H9 (cell line): ENCODE results near the gene IFT80. TPM values are rescaled to one million over a fixed set of nuclear protein-coding genes. Genes with fewer than 3 reads are reported as not detected.

Experiments
- DNase-seq: peaks from one replicate; pipeline ENCODE4 v3.0.0-alpha.2; 2017
- H2AFZ ChIP-seq: one replicate; pipeline ENCODE4 v1.6.1; 2013; ENCODE audit warnings: mild to moderate bottlenecking, low read length, control low read depth, moderate library complexity
- H2AK5ac ChIP-seq: 2 replicates; pipeline ENCODE4 v1.6.1; 2013; ENCODE audit warnings: low read length, control low read depth, mixed read lengths; ENCODE audit not compliant: insufficient read length
- H2BK120ac ChIP-seq: one replicate; pipeline ENCODE4 v1.6.1; 2013; ENCODE audit warnings: low read depth, mild to moderate bottlenecking, low read length, control low read depth, inconsistent platforms; ENCODE audit not compliant: poor library complexity, severe bottlenecking
- H2BK12ac ChIP-seq: 2 replicates; pipeline ENCODE4 v1.6.1; 2013; ENCODE audit warnings: low read length, control low read depth, mixed read lengths, low read depth; ENCODE audit not compliant: insufficient read length
- H2BK15ac ChIP-seq: 2 replicates; pipeline ENCODE4 v1.6.1; 2013; ENCODE audit warnings: low read depth, low read length, control low read depth
- H2BK20ac ChIP-seq: one replicate; pipeline ENCODE4 v1.6.1; 2013; ENCODE audit warnings: low read depth, mild to moderate bottlenecking, low read length, control low read depth, inconsistent platforms; ENCODE audit not compliant: poor library complexity, severe bottlenecking
- H2BK5ac ChIP-seq: 2 replicates; pipeline ENCODE4 v1.6.1; 2013; ENCODE audit warnings: low read length, control low read depth, mixed read lengths; ENCODE audit not compliant: insufficient read length
- H3K14ac ChIP-seq: 2 replicates; pipeline ENCODE4 v1.6.1; 2013; ENCODE audit warnings: low read length, control low read depth; ENCODE audit not compliant: insufficient read depth
- H3K18ac ChIP-seq: 2 replicates; pipeline ENCODE4 v1.6.1; 2013; ENCODE audit warnings: low read depth, mild to moderate bottlenecking, mixed read lengths, low read length, control low read depth; ENCODE audit not compliant: insufficient read length
- H3K23ac ChIP-seq: 2 replicates; pipeline ENCODE4 v1.6.1; 2013; ENCODE audit warnings: low read length, control low read depth, mixed read lengths, low read depth; ENCODE audit not compliant: insufficient read length
- H3K23me2 ChIP-seq: 2 replicates; pipeline ENCODE4 v1.6.1; 2013; ENCODE audit warnings: low read depth, mild to moderate bottlenecking, mixed read lengths, low read length, control low read depth; ENCODE audit not compliant: insufficient read length, poor library complexity, severe bottlenecking
- H3K27ac ChIP-seq: 2 replicates; pipeline ENCODE4 v1.5.1; 2013; ENCODE audit warnings: low read length, control low read depth, mixed read lengths, low read depth; ENCODE audit not compliant: insufficient read length
- H3K27me3 ChIP-seq: 2 replicates; pipeline ENCODE4 v1.6.1; 2013; ENCODE audit warnings: low read length, control low read depth, inconsistent platforms; ENCODE audit not compliant: insufficient read depth
- H3K4ac ChIP-seq: 2 replicates; pipeline ENCODE4 v1.6.1; 2013; ENCODE audit warnings: low read depth, mild to moderate bottlenecking, control low read depth, inconsistent platforms, low read length, moderate library complexity
- H3K4me1 ChIP-seq: 2 replicates; pipeline ENCODE4 v1.6.1; 2013; ENCODE audit warnings: low read length, control low read depth, inconsistent platforms; ENCODE audit not compliant: insufficient read depth
- H3K4me2 ChIP-seq: 2 replicates; pipeline ENCODE4 v1.6.1; 2013; ENCODE audit warnings: low read length, control low read depth, mixed read lengths; ENCODE audit not compliant: insufficient read length, insufficient read depth
- H3K56ac ChIP-seq: 2 replicates; pipeline ENCODE4 v1.6.1; 2013; ENCODE audit warnings: low read depth, mild to moderate bottlenecking, mixed read lengths, low read length, control low read depth; ENCODE audit not compliant: insufficient read length
- H3K79me1 ChIP-seq: 2 replicates; pipeline ENCODE4 v1.6.1; 2013; ENCODE audit warnings: low read depth, mild to moderate bottlenecking, moderate library complexity, low read length, control low read depth, inconsistent platforms; ENCODE audit not compliant: insufficient read depth, poor library complexity, severe bottlenecking
- H3K79me2 ChIP-seq: 2 replicates; pipeline ENCODE4 v1.6.1; 2013; ENCODE audit warnings: low read length, control low read depth, inconsistent platforms; ENCODE audit not compliant: insufficient read depth
- H3K9ac ChIP-seq: 2 replicates; pipeline ENCODE4 v1.6.1; 2013; ENCODE audit warnings: low read length, control low read depth, mixed read lengths; ENCODE audit not compliant: insufficient read length; ENCODE audit errors: extremely low read depth
- H3K9me3 ChIP-seq: one replicate; pipeline ENCODE4 v1.6.1; 2013; ENCODE audit warnings: low read depth, low read length, inconsistent platforms; ENCODE audit not compliant: control insufficient read depth
- H3T11ph ChIP-seq: one replicate; pipeline ENCODE4 v1.6.1; 2013; ENCODE audit warnings: mild to moderate bottlenecking, low read length, control low read depth, inconsistent platforms
- H4K20me1 ChIP-seq: one replicate; pipeline ENCODE4 v1.6.1; 2013; ENCODE audit not compliant: control insufficient read depth, insufficient read length, insufficient read depth
- H4K5ac ChIP-seq: 2 replicates; pipeline ENCODE4 v1.6.1; 2013; ENCODE audit warnings: low read depth, mild to moderate bottlenecking, mixed read lengths, low read length, control low read depth; ENCODE audit not compliant: insufficient read length
- H4K8ac ChIP-seq: replicated peaks from 2 replicates; pipeline ENCODE4 v1.6.1; 2013; ENCODE audit warnings: low read length, control low read depth, mixed read lengths, low read depth; ENCODE audit not compliant: insufficient read length
- H4K91ac ChIP-seq: 2 replicates; pipeline ENCODE4 v1.6.1; 2013; ENCODE audit warnings: low read depth, mild to moderate bottlenecking, moderate library complexity, mixed read lengths, low read length, control low read depth; ENCODE audit not compliant: insufficient read length
- H3K27ac Mint-ChIP-seq, 3 experiments: 2 replicates in 2 of 3; 3 replicates in 1 of 3; pipeline ENCODE4 v1.8.0; 2020 to 2021; ENCODE audit warnings: mixed read lengths in 3 of 3, mild to moderate bottlenecking in 1 of 3, moderate library complexity in 1 of 3
- H3K27me3 Mint-ChIP-seq: 2 replicates; pipeline ENCODE4 v1.8.0; 2021; ENCODE audit warnings: low read depth, mild to moderate bottlenecking, moderate library complexity, mixed read lengths
- H3K36me3 Mint-ChIP-seq, 3 experiments: 2 replicates in 2 of 3; 3 replicates in 1 of 3; pipeline ENCODE4 v1.8.0; 2020 to 2021; ENCODE audit warnings: low read depth in 3 of 3, mixed read lengths in 3 of 3; ENCODE audit not compliant: insufficient read depth in 1 of 3
- H3K4me1 Mint-ChIP-seq, 2 experiments: 2 replicates each; pipeline ENCODE4 v1.8.0; 2020; ENCODE audit warnings: mixed read lengths in 2 of 2
- H3K4me3 Mint-ChIP-seq, 2 experiments: 2 replicates in 1 of 2; 3 replicates in 1 of 2; pipeline ENCODE4 v1.8.0; 2020 to 2021; ENCODE audit warnings: mild to moderate bottlenecking in 2 of 2, mixed read lengths in 2 of 2, moderate library complexity in 1 of 2
- H3K9me3 Mint-ChIP-seq, 2 experiments: 2 replicates in 1 of 2; 3 replicates in 1 of 2; pipeline ENCODE4 v1.8.0; 2020; ENCODE audit warnings: mild to moderate bottlenecking in 2 of 2, mixed read lengths in 2 of 2, moderate library complexity in 1 of 2
- CTCF ChIP-seq: fragments of 200-600 bp; sonication (generic); conservative IDR thresholded peaks from 3 replicates; pipeline ENCODE4 v1.8.0; 2021; ENCODE audit warnings: antibody characterized with exemption, mild to moderate bottlenecking
- WGBS: extraction: QIAGEN DNeasy Blood & Tissue Kit; methylation state at CpG from one replicate; pipeline ENCODE4 v1.1.7; 2013; ENCODE audit warnings: missing lambda C conversion rate, low lambda C conversion rate, mixed read lengths; ENCODE audit not compliant: insufficient read length; ENCODE audit errors: extremely low coverage; 5-methylcytosine and 5-hydroxymethylcytosine counted together
- total RNA-seq: library from RNA; stranded (reverse); gene quantifications from 2 replicates; pipeline ENCODE4 v1.2.1, GENCODE V29; 2021

Gene IFT80
- total RNA-seq, 1 experiment from 2014 or later = 29.0 TPM

DNA sequence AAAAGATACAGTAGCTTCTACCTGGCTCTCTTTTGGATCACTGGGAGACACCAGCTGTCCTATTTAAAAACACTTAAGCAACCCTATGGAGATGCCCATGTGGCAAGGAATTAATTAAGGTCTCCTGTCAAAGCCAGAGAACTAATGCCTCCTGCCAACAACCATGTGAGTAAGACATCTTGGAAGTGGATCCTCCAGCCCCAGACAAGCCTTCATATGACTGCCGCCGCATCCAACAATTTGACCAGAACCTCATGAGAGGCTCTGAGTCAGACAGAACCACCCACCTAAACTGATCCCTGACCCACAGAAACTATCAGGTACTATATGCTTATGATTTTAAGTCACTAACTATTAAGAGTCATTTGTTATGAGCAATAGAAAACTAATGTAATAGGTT is 22.3 kb downstream of the IFT80 start:
- H4K8ac ChIP-seq = no peak overlapping the region
- H3K27me3 ChIP-seq = no peaks in the 10 kb centered on the region
- Mint-ChIP-seq H3K36me3 (peaks cover 18 to 25% (median 19%) of the 10 kb centered on the region in 3 experiments), H3K27me3 (no peaks in the 10 kb centered on the region), H3K27ac (no peak overlapping the region), H3K9me3 (peaks cover 5 to 7% of the 10 kb centered on the region in 2 experiments; a peak in 4 of 5 replicates), H3K4me3 (no peak overlapping the region), H3K4me1 (peaks cover 12 to 13% of the 10 kb centered on the region in 2 experiments)
- no peak overlapping the region for H3T11ph ChIP-seq
- H3K4ac ChIP-seq = no peak overlapping the region
- H2BK5ac ChIP-seq = no peak overlapping the region
- H3K79me1 ChIP-seq = no peaks in the 10 kb centered on the region
- WGBS = no CpG with 5 or more reads among the region's 2 CpGs
- H2BK20ac ChIP-seq = no peak overlapping the region
- no peak overlapping the region for H3K18ac ChIP-seq
- H3K23ac ChIP-seq = no peak overlapping the region
- H4K91ac ChIP-seq = no peak overlapping the region
- no peaks in the 10 kb centered on the region for H3K9me3 ChIP-seq
- no peak overlapping the region for H3K14ac ChIP-seq
- no peak overlapping the region for H2AFZ ChIP-seq
- H3K4me2 ChIP-seq = no peak overlapping the region
- no peak overlapping the region for H4K5ac ChIP-seq
- H4K20me1 ChIP-seq = no peaks in the 10 kb centered on the region
- H3K56ac ChIP-seq = no peak overlapping the region
- no peaks in the 10 kb centered on the region for H3K79me2 ChIP-seq
- TF ChIP-seq CTCF = no peak
- H3K9ac ChIP-seq = no peak overlapping the region
- no peak overlapping the region for H2BK15ac ChIP-seq
- H3K27ac ChIP-seq = no peak overlapping the region
- no peak overlapping the region for H2BK120ac ChIP-seq
- H2BK12ac ChIP-seq = no peak overlapping the region
- H2AK5ac ChIP-seq = no peak overlapping the region
- no peaks in the 10 kb centered on the region; the same call in 1 of the 2 replicates for H3K4me1 ChIP-seq
- no peaks in the 10 kb centered on the region for H3K23me2 ChIP-seq
- no peak for DNase-seq
